T-helper 1 cell treated with Interleukin-12 subunit alpha and Interleukin-12 subunit beta and Interleukin-4 antibody, amounts not matched to agents 30 μg/mL and 1 μg/mL, for 36 hours (primary cell): ENCODE data around the gene LIPT1.
"Not testable (repeated sequence)": the region's sequence is repeated elsewhere in the genome, so short reads cannot be mapped to it uniquely, and the experiment has no call there.

ENCODE experiments used
- H3K27ac Mint-ChIP-seq: one replicate; pipeline ENCODE4 v1.8.0; 2021; ENCODE audit warnings: mild to moderate bottlenecking, mixed read lengths
- H3K27me3 Mint-ChIP-seq: one replicate; pipeline ENCODE4 v1.8.0; 2021; ENCODE audit warnings: low read depth, mixed read lengths
- H3K36me3 Mint-ChIP-seq: one replicate; pipeline ENCODE4 v1.8.0; 2021; ENCODE audit warnings: low read depth, mixed read lengths
- H3K4me1 Mint-ChIP-seq: one replicate; pipeline ENCODE4 v1.8.0; 2021; ENCODE audit warnings: low read depth, mixed read lengths
- H3K4me3 Mint-ChIP-seq: one replicate; pipeline ENCODE4 v1.8.0; 2021; ENCODE audit warnings: mild to moderate bottlenecking, moderate library complexity, mixed read lengths
- H3K9me3 Mint-ChIP-seq: one replicate; pipeline ENCODE4 v1.8.0; 2021; ENCODE audit warnings: mixed read lengths

LIPT1 gene

DNA sequence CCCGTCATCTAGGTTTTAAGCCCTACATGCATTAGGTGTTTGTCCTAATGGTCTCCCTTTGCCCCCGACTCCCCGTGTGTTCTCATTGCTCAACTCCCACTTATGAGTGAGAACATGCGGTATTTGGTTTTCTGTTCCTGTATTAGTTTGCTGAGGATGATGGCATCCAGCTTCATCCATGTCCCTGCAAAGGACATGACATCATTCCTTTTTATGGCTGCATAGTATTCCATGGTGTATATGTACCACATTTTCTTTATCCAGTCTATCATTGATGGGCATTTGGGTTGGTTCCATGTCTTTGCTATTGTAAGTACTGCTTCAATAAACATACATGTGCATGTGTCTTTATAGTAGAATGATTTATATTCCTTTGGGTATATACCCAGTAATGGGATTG, 37.6 kb downstream of the LIPT1 start:
- H3K27ac Mint-ChIP-seq, H3K4me1 Mint-ChIP-seq, H3K4me3 Mint-ChIP-seq, H3K9me3 Mint-ChIP-seq, H3K27me3 Mint-ChIP-seq: not testable (repeated sequence)
- H3K36me3 Mint-ChIP-seq = peaks cover 38% of the 10 kb centered on the region

- no peak overlapping the region for H3K27ac Mint-ChIP-seq
- no peaks in the 10 kb centered on the region for H3K4me1 Mint-ChIP-seq
- peaks cover 18% of the 10 kb centered on the region for H3K36me3 Mint-ChIP-seq
- no peaks in the 10 kb centered on the region for H3K9me3 Mint-ChIP-seq
- no peaks in the 10 kb centered on the region for H3K27me3 Mint-ChIP-seq
- H3K4me3 Mint-ChIP-seq = no peak overlapping the region
Observed at GRCh38 chr2:99198103-99198841, 43.5 kb downstream of the LIPT1 start.

- Mint-ChIP-seq H3K27me3 (no peaks in the 10 kb centered on the region), H3K4me3 (no peak overlapping the region), H3K4me1 (no peaks in the 10 kb centered on the region), H3K27ac (no peak overlapping the region), H3K9me3 (no peaks in the 10 kb centered on the region), H3K36me3 (peaks cover 15% of the 10 kb centered on the region)
Observed at GRCh38 chr2:99200076-99200800, 45.5 kb downstream of the LIPT1 start.

DNA sequence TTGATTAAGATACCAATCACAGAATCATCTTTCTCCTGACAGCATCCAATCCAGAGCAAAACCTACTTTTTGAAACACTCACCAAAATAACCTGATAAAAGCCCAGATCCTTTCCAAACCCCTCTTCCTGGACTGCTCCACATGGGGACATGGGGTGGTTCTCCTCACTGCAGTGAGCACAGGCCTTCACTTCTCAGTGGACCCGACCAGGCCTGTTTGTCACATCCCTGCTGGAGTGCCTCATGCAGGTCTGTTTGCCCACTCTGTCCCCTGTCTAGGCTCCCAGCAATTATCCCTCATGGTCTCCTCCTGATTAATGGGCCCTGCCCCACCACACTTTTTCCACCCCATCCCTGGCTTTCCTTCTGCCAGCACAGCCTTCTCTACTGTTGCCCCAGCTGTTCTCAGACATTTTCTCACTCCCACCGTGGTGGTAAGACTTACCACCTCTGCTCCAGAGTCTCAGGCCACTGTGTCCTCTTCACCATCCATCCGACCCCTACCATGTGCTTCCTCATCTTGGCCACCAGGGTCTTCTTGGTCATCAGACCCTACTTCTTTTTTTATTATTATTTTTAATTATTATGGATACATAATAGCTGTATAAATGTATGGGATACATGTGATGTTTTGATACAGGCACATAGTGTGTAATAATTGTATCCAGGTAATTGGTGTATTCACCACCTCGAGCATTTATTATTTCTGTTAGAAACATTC, 47.4 kb downstream of the LIPT1 start:
- H3K27ac Mint-ChIP-seq = no peak overlapping the region
- peaks cover 11% of the 10 kb centered on the region for H3K9me3 Mint-ChIP-seq
- H3K4me1 Mint-ChIP-seq = no peaks in the 10 kb centered on the region
- no peaks in the 10 kb centered on the region for H3K27me3 Mint-ChIP-seq
- H3K36me3 Mint-ChIP-seq = peaks cover 17% of the 10 kb centered on the region
- H3K4me3 Mint-ChIP-seq = no peak overlapping the region

DNA sequence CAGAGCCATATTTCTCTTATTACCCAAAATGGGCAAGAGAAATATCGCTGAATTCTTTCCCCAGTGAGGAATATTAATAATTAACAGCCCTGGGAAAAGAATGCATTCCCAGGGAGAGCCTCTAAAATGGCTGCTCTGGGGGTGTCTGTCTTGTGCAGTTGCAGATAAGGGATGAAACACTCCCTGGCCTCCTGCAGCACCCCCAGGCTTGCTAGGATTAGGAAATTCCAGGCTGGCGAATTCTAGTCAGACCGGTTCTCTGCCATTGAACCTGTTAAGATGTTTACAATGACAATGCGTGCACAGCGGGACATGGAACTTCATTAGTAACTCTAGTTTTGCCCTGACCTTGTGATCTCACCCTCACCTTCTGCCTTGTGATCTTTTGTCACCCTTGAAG, 50.7 kb downstream of the LIPT1 start:
- H3K4me3 Mint-ChIP-seq = no peak overlapping the region
- H3K36me3 Mint-ChIP-seq = peaks cover 21% of the 10 kb centered on the region
- H3K4me1 Mint-ChIP-seq = peaks cover 3% of the 10 kb centered on the region
- H3K27ac Mint-ChIP-seq = no peak overlapping the region
- H3K27me3 Mint-ChIP-seq = no peaks in the 10 kb centered on the region
- H3K9me3 Mint-ChIP-seq = peaks cover 11% of the 10 kb centered on the region
